ENCODE results near the gene CPPED1.
"Not testable (repeated sequence)": the region's sequence is repeated elsewhere in the genome, so short reads cannot be mapped to it uniquely, and the experiment has no call there.

The CPPED1 gene

GRCh38 chr16:12801511-12802042 is 2.1 kb downstream of the CPPED1 start:
- no peak for DNase-seq

- DNase-seq: no peak
Measured at GRCh38 chr16:12800817-12801216, 2.9 kb downstream of the CPPED1 start.

GRCh38 chr16:12799996-12800395 is 3.7 kb downstream of the CPPED1 start:
- DNase-seq: not testable (repeated sequence)

- DNase-seq: no peak
Measured at GRCh38 chr16:12798846-12799245, 4.8 kb downstream of the CPPED1 start.

- no peak for DNase-seq
Measured at GRCh38 chr16:12798171-12798570, 5.5 kb downstream of the CPPED1 start.

DNA sequence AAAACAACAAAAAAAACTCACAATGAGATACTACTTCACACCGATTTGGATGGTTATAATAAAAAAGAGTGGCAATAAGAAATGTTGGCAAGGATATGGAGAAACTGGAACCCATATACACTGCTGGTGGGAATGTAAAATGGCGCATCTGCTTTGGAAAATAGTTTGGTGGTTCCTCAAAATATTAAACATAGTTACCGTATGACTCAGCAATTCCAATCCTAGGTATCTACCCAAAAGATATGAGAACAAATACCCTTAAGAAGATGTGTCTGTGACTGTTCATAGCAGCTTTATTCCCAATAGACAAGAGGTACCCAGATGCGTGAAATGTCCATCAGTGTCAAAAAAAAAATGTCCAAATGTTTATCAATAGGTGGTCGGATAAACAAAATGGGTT is 7.2 kb downstream of the CPPED1 start:
- DNase-seq: no peak

- DNase-seq: no peak
Measured at GRCh38 chr16:12794486-12795387, 8.9 kb downstream of the CPPED1 start.

- DNase-seq: no peak
Measured at GRCh38 chr16:12793865-12794240, 9.8 kb downstream of the CPPED1 start.

DNA sequence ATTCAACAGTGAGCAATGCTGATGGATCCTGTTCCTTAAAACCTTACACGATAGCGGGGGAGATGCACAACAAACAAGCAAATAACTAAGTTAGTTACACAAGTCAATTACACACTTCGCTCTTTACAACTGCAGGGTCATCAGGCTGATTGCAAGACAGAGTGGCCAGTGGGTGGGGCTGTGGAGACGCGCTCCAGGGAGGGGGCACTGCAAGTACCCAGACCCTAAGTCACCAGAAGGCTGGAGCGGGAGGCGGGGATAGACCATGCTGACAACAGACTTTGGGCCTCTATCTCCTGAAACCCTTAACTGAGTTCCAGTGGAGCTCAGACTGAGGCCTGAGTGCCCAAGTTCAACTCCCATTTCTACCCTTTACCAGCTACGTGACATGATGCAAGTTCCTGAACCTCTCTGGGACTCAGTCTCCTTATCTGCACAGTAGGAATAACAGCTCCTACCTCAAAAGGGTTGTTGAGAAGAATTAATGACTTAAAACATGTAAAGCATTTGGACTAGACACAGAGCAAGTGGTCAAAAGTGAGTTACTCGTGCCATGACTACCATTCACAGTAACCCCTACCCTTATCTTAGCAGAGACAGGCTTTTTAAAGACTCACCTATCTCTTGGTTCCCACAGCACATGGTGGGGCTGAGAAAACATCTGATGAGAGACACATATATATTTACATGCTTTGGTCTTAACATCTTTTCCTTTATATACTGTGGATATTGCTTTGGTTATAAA is 10.4 kb downstream of the CPPED1 start:
- no peak for DNase-seq

DNA sequence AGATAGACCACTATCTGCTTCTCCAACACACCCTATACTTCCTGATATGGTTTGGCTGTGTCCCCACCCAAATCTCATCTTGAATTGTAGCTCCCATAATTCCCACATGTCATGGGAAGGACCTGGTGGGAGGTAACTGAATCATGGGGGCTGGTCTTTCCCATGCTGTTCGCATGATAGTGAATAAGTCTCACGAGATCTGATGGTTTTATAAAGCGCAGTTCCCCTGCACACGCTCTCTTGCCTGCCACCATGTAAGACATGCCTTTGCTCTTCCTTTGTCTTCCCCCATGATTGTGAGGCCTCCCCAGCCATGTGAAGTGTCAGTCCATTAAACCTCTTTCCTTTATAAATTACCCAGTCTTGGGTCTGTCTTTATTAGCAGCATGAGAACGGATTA is 11.2 kb downstream of the CPPED1 start:
- DNase-seq: not testable (repeated sequence)

- DNase-seq: no peak
Measured at GRCh38 chr16:12791340-12791739, 12.3 kb downstream of the CPPED1 start.

DNA sequence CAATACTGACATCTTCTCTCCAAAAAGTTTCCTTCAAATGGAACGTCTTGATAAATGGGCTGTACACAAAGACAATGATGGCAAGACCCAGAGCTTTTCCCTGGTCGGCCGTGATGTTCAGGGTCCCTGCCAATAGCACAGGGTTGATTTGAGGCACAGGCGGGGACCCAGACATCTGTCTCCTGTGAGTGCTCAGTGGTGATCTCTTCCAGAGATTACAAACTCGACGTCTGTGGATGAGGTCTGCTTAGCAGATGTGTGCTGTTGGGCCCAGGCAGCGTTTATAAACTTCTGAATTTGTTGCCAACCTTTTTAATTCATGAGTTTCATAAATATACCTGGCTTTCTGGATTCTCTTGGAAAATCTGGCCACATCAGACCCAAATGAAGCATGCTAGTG is 14.9 kb downstream of the CPPED1 start:
- no peak for DNase-seq

- DNase-seq: no peak
Measured at GRCh38 chr16:12786081-12786480, 17.6 kb downstream of the CPPED1 start.

DNA sequence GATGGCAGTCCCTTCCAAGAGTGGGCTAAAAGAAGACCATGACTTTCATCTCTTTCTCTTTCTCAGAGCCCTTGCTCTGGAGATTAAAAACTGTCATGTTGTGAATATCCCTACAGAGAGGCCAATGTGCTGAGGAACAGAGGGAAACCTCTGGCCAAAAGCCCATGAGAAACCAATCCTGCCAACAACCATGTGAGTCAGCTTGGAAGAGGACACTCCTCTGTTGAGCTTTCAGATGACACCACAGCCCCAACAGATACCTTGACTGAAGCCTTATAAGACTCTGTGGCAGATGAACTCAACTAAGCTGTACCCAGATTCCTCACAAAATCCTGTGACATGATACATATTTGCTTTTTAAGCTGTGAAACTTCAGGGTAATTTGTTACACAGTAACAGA is 19.6 kb downstream of the CPPED1 start:
- no peak for DNase-seq

DNA sequence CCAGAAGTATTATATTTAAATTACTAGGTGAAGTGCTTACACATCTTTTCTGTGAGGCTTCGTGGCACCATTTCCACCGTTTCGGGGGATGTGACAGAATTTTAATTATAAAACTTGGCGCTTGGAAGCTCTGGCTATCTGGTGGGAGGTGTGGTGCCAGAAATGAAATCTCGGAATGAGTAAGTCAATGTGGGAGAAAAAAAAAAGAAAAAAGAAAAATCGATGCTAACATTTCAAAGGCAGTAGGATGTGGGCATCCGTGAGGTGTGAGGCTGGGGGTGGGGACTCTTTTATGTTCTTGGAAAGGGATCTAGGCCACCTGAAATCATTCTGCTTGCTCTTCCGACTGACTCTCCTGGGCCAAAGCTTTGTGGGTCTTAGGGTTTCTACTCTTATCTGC is 21.9 kb downstream of the CPPED1 start:
- no peak for DNase-seq

DNA sequence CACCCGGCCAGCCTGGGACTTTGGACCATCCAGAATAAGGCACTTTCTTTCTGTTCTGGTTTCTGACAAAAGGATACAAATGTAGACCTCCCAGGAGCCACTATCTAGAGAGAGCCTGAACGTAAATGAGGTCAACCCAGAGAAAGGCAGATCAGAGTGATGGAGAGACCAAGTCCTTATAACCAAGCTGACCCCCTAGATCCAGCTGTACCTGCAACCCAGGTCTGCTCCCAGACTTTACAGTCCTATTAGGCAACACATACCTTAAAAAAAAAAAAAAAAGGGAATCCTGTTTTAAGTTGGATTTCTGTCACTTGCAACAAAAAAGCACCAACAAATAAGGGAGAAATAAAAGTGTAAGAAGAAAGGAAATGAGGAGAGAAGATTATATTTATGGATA is 23.2 kb downstream of the CPPED1 start:
- no peak for DNase-seq

- DNase-seq: no peak
Measured at GRCh38 chr16:12778726-12779125, 25.0 kb downstream of the CPPED1 start.

- no peak for DNase-seq
Measured at GRCh38 chr16:12775656-12776236, 27.9 kb downstream of the CPPED1 start.

GRCh38 chr16:12773221-12773620 is 30.5 kb downstream of the CPPED1 start:
- no peak for DNase-seq

DNA sequence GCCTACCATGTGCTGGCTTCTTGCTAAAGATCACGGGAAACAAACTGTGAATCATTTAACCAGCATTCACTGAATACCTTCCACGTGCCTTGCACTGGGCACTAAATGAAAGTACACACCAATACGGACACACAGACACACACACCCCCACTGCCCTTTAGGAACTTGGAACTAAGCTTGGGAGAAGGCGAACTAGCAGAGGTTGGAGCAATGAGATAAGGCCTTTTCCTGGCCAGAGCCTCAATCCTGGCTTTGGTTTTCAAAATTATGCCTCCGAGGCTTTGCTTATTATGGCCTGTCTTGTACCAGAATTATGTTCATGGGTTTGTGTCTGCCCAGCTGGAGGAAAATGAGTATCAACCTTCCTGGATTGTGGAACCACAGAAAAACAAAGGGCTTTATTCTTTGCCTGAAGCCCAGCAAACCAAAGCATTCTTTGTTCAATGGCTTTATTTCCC is 32.3 kb downstream of the CPPED1 start:
- no peak for DNase-seq

DNA sequence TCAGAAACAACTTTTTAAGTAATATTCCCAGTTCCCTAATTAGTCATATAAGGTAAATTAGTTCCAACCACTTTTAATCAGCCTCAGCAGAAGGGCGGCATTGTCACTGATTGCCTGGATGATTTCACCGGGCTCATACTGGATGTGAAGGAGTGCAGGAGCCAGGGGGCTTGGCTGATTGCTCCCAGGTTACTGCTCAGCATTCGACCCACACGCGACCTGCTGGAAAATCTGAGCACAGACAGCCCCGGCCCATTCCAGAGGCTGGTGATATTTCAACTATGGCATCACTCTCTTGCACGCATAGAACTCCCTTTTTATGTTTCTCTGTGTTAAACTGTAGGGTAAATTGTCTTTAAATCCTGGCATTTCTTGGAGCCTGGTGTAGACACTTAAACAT is 34.2 kb downstream of the CPPED1 start:
- no peak for DNase-seq

- DNase-seq: no peak
Measured at GRCh38 chr16:12767897-12768296, 35.8 kb downstream of the CPPED1 start.

GRCh38 chr16:12766853-12767252 is 36.8 kb downstream of the CPPED1 start:
- no peak for DNase-seq

Measured in T1000 (cell line).